NCI-H345 (cell line): ENCODE results near the gene ARHGAP12.

Experiments used
- DNase-seq: peaks from one replicate; lab custom pipeline; 2025; lab: John Stamatoyannopoulos, UW

Gene ARHGAP12

GRCh38 chr10:31949266-31949665 is 20.6 kb upstream of the ARHGAP12 start:
- DNase-seq, result no peak

GRCh38 chr10:31948021-31948420 is 19.4 kb upstream of the ARHGAP12 start:
- no peak for DNase-seq

- DNase-seq, result no peak
Observed at GRCh38 chr10:31947144-31947926, 18.7 kb upstream of the ARHGAP12 start.

- DNase-seq, result no peak
Observed at GRCh38 chr10:31945392-31945791, 16.8 kb upstream of the ARHGAP12 start.

DNA sequence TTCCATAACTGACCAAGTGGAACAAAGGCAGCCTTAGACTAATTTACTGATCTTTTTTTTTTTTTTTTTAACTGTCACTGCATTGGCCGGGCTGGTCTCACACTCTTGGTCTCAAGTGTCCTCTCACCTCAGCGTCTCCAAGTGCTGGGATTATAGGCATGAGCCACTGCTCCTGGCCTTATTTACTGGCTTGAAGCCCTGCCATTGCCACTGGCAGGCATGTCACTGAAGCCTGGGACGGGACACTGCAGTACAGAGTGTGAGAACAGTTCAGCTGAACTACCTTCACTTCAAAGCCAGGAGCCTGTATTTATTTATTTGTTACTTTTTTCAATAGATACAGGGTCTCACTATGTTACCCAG is 15.4 kb upstream of the ARHGAP12 start:
- no peak for DNase-seq

GRCh38 chr10:31942892-31943291 is 14.3 kb upstream of the ARHGAP12 start:
- no peak for DNase-seq

DNA sequence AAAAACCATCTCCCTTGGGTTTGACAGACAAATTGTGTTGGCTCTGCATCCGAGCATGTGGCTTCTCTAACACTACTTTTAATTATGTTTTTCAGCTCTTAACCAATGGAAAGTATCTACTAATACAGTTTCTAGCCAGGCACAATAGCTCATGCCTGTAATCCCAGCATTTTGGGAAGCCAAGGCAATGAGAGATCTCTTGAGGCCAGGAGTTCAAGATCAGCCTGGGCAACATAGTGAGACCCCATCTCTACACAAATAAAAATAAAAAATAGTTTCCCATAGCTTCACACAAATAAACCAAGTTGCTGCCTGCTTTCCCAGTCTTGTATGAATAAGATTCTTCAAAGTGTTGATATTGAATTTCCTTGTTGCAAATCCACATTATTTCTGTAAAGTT is 13.8 kb upstream of the ARHGAP12 start:
- no peak for DNase-seq

DNA sequence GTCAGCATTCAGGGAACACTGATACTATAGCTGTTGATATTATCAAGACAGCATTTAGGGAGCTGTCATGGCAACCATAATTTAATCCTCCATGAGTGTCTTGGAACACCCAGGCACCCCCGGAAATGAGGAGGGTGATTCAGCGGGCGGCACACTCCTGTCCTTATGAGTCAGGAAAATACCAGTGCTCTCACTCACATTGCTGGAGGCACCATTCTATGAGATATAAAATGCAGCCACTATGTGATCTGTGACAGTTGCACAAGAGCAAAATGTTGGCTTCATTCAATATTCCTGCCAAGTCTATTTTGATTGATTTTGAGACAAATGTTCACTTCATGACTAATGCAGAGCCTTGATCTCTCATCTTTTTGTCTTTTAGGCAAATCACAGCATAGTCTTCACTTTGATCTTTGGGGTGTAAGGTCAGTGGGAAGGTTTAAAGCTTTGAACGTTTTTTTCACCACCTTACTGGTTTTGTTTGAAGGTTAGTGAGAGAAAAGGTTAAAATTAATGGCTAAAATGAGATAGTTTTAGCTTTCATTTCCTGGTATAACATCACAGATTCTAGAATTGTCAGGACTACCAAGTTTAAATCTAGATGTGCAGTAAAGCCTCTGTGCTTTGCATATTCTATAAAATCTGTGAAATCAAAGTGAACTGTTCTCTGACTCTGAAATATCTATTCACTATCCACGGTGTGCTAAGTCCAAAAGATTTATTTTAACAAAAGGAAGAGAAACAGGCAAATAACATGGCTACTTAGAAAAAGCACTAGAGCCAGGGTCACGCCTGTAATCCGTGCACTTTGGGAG is 12.4 kb upstream of the ARHGAP12 start:
- DNase-seq, result no peak

GRCh38 chr10:31939797-31940708 is 11.4 kb upstream of the ARHGAP12 start:
- no peak for DNase-seq

DNA sequence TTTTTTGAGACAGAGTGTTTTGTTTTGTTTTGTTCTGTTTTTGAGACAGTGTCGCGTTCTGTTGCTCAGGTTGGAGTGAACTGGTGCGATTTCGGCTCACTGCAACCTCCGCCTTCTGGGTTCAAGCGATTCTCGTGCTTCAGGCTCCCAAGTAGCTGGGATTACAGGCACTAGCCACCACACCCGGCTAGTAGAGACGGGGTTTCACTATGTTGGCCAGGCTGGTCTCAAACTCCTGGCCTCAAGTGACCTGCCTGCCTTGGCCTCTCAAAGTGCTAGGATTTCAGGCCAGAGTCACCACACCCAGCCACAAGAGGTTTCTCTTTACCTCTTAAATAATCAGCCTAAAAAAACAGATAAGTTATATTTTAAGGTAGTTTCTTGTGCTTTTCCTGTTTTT is 8.7 kb upstream of the ARHGAP12 start:
- DNase-seq, result no peak

DNA sequence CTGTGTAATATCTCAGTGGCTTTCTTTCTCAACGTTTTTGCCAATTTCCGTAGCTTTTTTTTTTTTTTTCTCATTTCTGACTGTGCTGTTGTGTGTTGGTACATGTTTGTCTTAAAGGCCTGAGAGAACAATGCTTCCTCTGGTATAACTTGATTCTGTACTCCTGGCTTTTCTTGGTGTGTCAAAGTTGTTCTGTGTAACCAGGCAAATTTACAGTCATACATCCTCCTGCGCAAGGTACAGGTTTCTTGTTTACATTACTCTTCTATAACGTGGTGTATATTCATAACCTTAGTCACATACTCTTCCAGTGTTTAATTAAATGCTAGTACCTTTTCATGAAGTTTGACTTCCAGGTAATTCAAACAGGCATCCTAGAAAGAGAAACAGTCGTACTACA is 8.3 kb upstream of the ARHGAP12 start:
- no peak for DNase-seq

GRCh38 chr10:31936086-31936485 is 7.5 kb upstream of the ARHGAP12 start:
- DNase-seq, result no peak

GRCh38 chr10:31935678-31936077 is 7.0 kb upstream of the ARHGAP12 start:
- no peak for DNase-seq

DNA sequence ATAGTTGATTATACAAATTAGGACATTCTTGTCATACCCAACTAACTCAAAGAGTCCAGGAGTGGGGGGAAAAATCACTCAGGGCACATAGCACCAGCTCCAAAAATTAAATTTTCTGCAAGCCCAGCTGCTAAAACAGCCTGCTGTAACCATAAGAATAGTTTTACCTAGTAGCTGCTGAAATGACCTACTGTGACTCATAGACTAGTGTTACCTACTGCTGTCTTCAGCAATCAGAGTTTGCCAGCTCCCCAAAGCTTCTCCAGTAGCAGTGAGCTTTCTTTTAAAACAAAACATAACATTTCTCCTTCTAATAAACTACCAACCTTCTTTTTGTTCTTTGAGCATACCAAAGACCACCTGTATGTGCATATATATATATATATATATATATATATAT is 4.2 kb upstream of the ARHGAP12 start:
- DNase-seq, result no peak

GRCh38 chr10:31930856-31931255 is 2.2 kb upstream of the ARHGAP12 start:
- DNase-seq, result no peak

GRCh38 chr10:31930023-31930751 is 1.6 kb upstream of the ARHGAP12 start:
- no peak for DNase-seq

DNA sequence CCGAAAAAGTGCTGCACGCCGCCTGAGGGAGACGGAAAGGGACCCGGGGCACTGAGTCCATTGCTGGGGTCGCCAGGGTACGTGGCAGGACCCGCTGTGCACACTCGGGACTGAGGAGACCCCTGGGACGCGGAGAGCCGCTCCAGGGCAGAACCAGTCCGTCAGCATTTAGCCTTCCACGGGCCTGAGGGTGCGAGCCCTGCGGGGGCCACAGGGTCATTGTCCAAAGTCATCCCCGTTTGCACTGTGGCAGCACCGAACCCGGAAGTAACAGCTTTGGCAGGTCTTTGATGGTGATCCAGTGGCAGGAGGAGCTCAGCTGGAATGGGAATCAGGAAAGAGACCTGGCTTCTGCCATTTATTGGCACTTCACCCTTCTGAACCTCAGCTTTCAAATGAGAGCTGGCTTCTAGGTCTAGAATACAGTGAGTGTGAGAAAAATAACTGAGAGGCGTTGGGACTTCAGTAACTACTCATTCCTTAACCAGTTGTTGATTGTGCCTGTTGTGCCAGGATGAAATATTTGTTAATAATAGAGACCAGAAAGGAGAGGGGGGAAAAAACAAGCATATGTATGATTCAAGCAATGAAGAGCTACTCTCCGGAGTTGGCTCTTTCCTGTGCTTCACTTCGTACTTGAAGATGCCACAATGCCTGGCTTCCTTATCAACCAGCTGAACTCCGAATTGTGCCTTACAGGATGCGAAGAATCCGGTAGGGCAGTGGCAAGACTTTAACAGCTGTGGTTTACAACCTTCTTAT is 811 bp upstream of the ARHGAP12 start:
- peak; percentile 27 for DNase-seq

DNA sequence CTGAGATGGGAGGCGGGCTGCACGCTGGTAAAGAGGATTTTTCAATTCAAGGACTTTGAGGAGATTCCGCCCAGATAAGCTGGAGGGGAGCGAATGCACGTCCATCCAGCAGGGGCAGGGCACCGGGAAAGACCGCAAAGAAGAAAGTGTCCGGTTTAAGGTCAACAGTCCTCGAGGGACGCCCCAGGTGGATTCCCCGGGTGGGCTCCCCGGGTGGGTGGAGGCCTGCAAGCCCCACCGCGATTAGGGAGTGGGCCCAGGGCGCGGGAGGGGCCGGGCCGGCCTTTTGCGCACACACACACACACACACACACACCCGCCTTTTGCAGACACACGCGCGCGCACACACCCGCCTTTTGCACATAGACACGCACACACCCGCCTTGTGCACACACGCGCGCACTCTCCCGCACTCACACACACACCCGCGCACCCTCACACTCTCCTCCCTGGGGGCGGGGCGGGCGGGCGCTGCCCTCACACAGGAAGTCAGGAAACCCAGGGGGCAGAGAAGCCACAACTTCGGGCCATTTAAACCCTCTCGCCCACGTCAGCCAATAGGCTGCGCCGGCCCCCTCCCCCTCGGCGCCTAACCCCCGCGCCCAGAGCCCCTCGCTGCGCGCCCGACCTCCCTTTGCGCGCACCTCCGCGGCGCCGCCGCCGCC is 615 bp downstream of the ARHGAP12 start:
- DNase-seq, result peak; percentile 61

DNA sequence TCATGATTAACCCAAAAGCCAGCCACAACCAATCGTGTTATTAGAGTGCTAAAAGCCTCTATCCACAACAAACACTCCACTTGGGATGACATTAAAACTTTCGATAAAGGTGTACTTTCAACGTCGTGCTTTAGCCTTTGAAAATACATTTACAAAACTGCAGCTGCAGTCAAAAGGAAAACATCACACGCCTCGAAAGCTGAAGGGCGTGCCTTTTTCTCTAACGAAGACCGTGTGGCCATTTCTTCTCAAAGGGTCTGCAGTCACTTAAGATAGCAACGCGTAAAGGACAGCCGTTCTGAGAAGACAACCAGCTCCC is 1.1 kb downstream of the ARHGAP12 start:
- DNase-seq, result no peak

GRCh38 chr10:31926765-31927564 is 1.7 kb downstream of the ARHGAP12 start:
- no peak for DNase-seq
